HepG2 (cell line): Measurements from ENCODE around the gene C5. TPM values are rescaled to one million over a fixed set of nuclear protein-coding genes. Genes with fewer than 3 reads are reported as not detected.

Experiments used
- ATAC-seq: fragments of 200-7000 bp; cut with Tn5 transposase; 3 replicates; pipeline ENCODE4 v1.9.1; 2020; ENCODE audit warnings: mild to moderate bottlenecking, moderate library complexity
- BruUV-seq: library from RNA; stranded (reverse); fragments of 400-500 nt; replicated peaks from 2 replicates; lab custom pipeline; 2021; lab: Mats Ljungman, UMichigan
- CTCF ChIA-PET: fragments of 300-600 bp; formaldehyde crosslinking; extraction: SDS; loops from one replicate; lab custom pipeline; 2021; ENCODE audit warnings: low total read pairs, inconsistent platforms, low intra/inter-chr PET ratio; lab: Yijun Ruan, JAX
- POLR2A ChIA-PET: fragments of 350-600 bp; sonication (Branson Sonifier 250); formaldehyde crosslinking; loops from one replicate; lab custom pipeline; 2020; ENCODE audit warnings: antibody characterized with exemption, inconsistent platforms; lab: Yijun Ruan, JAX
- DNase-seq: peaks from one replicate; pipeline ENCODE4 v3.0.0-alpha.2; 2015; ENCODE audit warnings: low spot score
- FAIRE-seq: peaks from 3 replicates; lab custom pipeline; 2011; peaks lifted over from hg19 to GRCh38; lab: Jason Lieb, UNC
- H2AFZ ChIP-seq: one replicate; pipeline ENCODE4 v1.6.1; 2011; ENCODE audit warnings: low read length, inconsistent platforms
- H3K27ac ChIP-seq: fragments of 300-600 bp; 3 replicates; pipeline ENCODE4 v1.8.0; 2011; ENCODE audit warnings: mixed run types, mild to moderate bottlenecking, mixed read lengths, low read length, inconsistent platforms; ENCODE audit not compliant: insufficient read depth; ENCODE audit errors: extremely low read length
- H3K27me3 ChIP-seq, 2 experiments: fragments of 200-600 bp in 1 of 2; 2 replicates in 1 of 2; 3 replicates in 1 of 2; pipeline versions ENCODE4 v1.6.0 to v1.8.0; 2011; ENCODE audit warnings: low read length in 2 of 2, mild to moderate bottlenecking in 2 of 2, moderate library complexity in 2 of 2, inconsistent platforms in 1 of 2; ENCODE audit not compliant: insufficient read depth in 2 of 2, control insufficient read depth in 1 of 2
- H3K36me3 ChIP-seq, 2 experiments: fragments of 200-600 bp in 1 of 2; replicated peaks in 1 of 2; 2 replicates in 1 of 2; 3 replicates in 1 of 2; pipeline versions ENCODE4 v1.5.1 to v1.8.0; 2011; ENCODE audit warnings: low read length in 2 of 2, inconsistent platforms in 1 of 2; ENCODE audit not compliant: insufficient read depth in 2 of 2, control insufficient read depth in 1 of 2
- H3K4me1 ChIP-seq: 2 replicates; pipeline ENCODE4 v1.5.1; 2012; ENCODE audit warnings: low read length, inconsistent platforms; ENCODE audit not compliant: insufficient read depth
- H3K4me2 ChIP-seq: 2 replicates; pipeline ENCODE4 v1.6.0; 2011; ENCODE audit warnings: low read depth, low read length, inconsistent platforms
- H3K4me3 ChIP-seq, 3 experiments: fragments of 200-600 bp in 1 of 3; sonication (generic), shearing (Covaris generic) in 1 of 3; replicated peaks in 1 of 3; 2 replicates each; pipeline ENCODE4 v1.5.1; 2011 to 2016; ENCODE audit warnings: low read length in 3 of 3, inconsistent platforms in 2 of 3, low read depth in 2 of 3, mild to moderate bottlenecking in 2 of 3, control low read depth in 1 of 3, mixed read lengths in 1 of 3; ENCODE audit not compliant: insufficient read depth in 1 of 3
- H3K79me2 ChIP-seq: one replicate; pipeline ENCODE4 v1.6.1; 2011; ENCODE audit warnings: low read length, inconsistent platforms; ENCODE audit not compliant: insufficient read depth
- H3K9ac ChIP-seq: 2 replicates; pipeline ENCODE4 v1.6.0; 2011; ENCODE audit warnings: mild to moderate bottlenecking, low read depth, low read length, inconsistent platforms; ENCODE audit not compliant: insufficient read depth
- H3K9me3 ChIP-seq: 2 replicates; pipeline ENCODE4 v1.5.1; 2012; ENCODE audit warnings: mild to moderate bottlenecking, low read length
- H4K20me1 ChIP-seq: 2 replicates; pipeline ENCODE4 v1.6.0; 2011; ENCODE audit warnings: inconsistent platforms, mild to moderate bottlenecking, low read length, moderate library complexity; ENCODE audit not compliant: insufficient read depth
- FOXC1 ChIP-seq: sonication (generic); formaldehyde crosslinking; IDR thresholded peaks from 2 replicates; pipeline ENCODE4 v1.8.0; 2022; ENCODE audit warnings: mild to moderate bottlenecking, missing genetic modification reagents, borderline replicate concordance
- NR2F6 ChIP-seq, 2 experiments: IDR thresholded peaks; 2 replicates each; pipeline ENCODE4 v1.6.1; 2016; ENCODE audit warnings: antibody characterized with exemption in 1 of 2, mild to moderate bottlenecking in 1 of 2
- RNF219 ChIP-seq: sonication (generic); formaldehyde crosslinking; IDR thresholded peaks from 2 replicates; pipeline ENCODE4 v1.5.0; 2020; ENCODE audit warnings: mild to moderate bottlenecking, missing genetic modification reagents
- ZFP91 ChIP-seq: sonication (generic); formaldehyde crosslinking; IDR thresholded peaks from 2 replicates; pipeline ENCODE4 v1.9.0; 2022; ENCODE audit warnings: missing genetic modification reagents, mild to moderate bottlenecking, borderline replicate concordance
- ZNF253 ChIP-seq: sonication (generic); formaldehyde crosslinking; IDR thresholded peaks from 2 replicates; pipeline ENCODE4 v1.8.0; 2022; ENCODE audit warnings: mild to moderate bottlenecking, missing genetic modification reagents, borderline replicate concordance
- ZNF414 ChIP-seq: sonication (generic); formaldehyde crosslinking; IDR thresholded peaks from 2 replicates; pipeline ENCODE4 v1.5.0; 2020; ENCODE audit warnings: missing genetic modification reagents
- WGBS: methylation state at CpG from one replicate; pipeline ENCODE4 v1.1.6; 2017; ENCODE audit warnings: low lambda C conversion rate; 5-methylcytosine and 5-hydroxymethylcytosine counted together
- in situ Hi-C: cut with HindIII; loops from 2 replicates; pipeline ENCODE4 v1.10.0; 2017; ENCODE audit warnings: low pct_unique_long_range_greater_than_20kb; ENCODE audit not compliant: extremely low pct_ligation_motif_present
- intact Hi-C: fragments of 100-400 bp; cut with micrococcal nuclease; formaldehyde crosslinking; loops from one replicate; pipeline ENCODE4 v1.10.0; 2022; ENCODE audit not compliant: unreplicated experiment
- polyA plus RNA-seq, 8 experiments: library from polyadenylated mRNA; depleted of rRNA in 3 of 8; stranded (reverse) in 7 of 8; unstranded in 1 of 8; fragments of >200 nt; fragmentation: Illumina TruSeq in 4 of 8; extraction: Trizol in 4 of 8; gene quantifications; 2 replicates each; pipeline versions ENCODE4 v1.2.1 to v1.2.3, GENCODE V29; 2011 to 2016; ENCODE audit warnings: low read depth in 4 of 8, missing spikeins in 1 of 8, mixed read lengths in 1 of 8; ENCODE audit not compliant: insufficient read depth in 1 of 8
- total RNA-seq, 5 experiments: library from RNA; depleted of rRNA; stranded (reverse); fragments of >200 nt; fragmentation: Illumina TruSeq; extraction: Trizol; gene quantifications; 2 replicates each; pipeline ENCODE4 v1.2.3, GENCODE V29; 2016; ENCODE audit warnings: low read depth in 1 of 5

C5 gene
- total and polyA plus RNA-seq, 2 of the 13 experiments (the other 11 are each of a cell fraction or from before 2014, with no cell fraction given): 57.6 to 192 TPM

DNA sequence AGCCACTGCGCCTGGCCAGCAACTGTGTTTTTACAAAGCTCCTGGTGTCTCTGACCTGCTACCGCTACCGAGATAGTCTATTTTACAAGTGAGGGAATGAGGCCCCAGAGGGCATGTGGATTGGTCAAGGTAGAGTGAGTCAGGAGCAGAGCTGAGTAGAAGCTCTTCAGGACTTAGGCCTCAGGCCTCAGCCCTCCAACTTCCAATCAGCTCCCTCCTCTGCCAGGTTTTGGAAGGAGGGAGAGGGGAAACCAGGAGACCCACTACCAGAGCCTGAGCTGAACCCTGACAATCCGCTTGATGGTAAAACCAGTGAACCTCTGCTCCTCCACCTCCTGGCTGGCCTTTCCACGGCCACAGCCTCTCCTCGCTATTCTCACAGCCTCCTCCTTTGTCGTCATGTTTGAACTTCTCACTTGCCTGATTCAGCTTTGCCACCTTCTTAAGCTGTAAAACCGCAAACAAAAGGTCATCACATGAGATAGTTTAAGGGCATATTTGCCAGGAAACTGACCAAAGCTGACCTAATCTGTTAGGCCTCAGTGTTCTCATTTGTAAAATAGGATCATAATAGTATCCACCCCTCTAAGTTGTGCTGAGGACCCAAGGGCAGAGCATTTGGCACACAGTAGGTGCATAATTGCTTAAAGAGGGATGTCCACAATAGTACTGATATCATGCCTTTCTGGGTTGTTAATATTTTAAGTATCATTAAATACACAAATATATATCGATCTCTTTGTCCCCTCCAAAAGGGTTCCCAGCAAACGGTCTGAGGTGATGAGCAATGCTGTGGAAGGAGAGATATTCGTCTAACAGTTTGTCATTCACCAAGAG, 125.2 kb downstream of the C5 start (continued):
- no peak for TF ChIP-seq ZFP91 (CRISPR knock-in tag)
- no peak for TF ChIP-seq ZNF414 (CRISPR knock-in tag)

GRCh38 chr9:120923620-120924328, 126.3 kb downstream of the C5 start:
- POLR2A ChIA-PET: no interaction called here

More at GRCh38 chr9:120923620-120924328, 126.3 kb downstream of the C5 start:
- Histone ChIP-seq H3K27ac (no peak overlapping the region), H2AFZ (no peak overlapping the region), H3K79me2 (no peaks in the 10 kb centered on the region), H3K27me3 (peaks cover 2 to 17% of the 10 kb centered on the region in 2 experiments; a peak in 2 of 5 replicates), H3K4me3 (no peak overlapping the region), H3K9ac (no peak overlapping the region), H3K4me1 (peaks cover 33% of the 10 kb centered on the region), H3K36me3 (no peaks in the 10 kb centered on the region), H4K20me1 (no peaks in the 10 kb centered on the region), H3K9me3 (no peaks in the 10 kb centered on the region), H3K4me2 (no peak overlapping the region)
- intact Hi-C loops: no loop called here
- no peak for ATAC-seq
- FAIRE-seq: no peak
- in situ Hi-C loops: no loop called here
- CTCF ChIA-PET: no interaction called here
- TF ChIP-seq RNF219 (CRISPR knock-in tag): no peak
- no peak for TF ChIP-seq FOXC1 (CRISPR knock-in tag)
- no peak for TF ChIP-seq NR2F6 (IDR thresholded peaks at IDR 0.05)
- TF ChIP-seq NR2F6 (CRISPR knock-in tag; IDR thresholded peaks at IDR 0.05): no peak
- no peak for TF ChIP-seq ZNF253 (CRISPR knock-in tag)
- WGBS: 66% methylated on average over 9 of the region's 11 CpGs
- BruUV-seq: no TSS peak
- no peak for DNase-seq
